Brain pericyte (primary cell): ENCODE measurements around the gene COLEC11.
"Not testable (repeated sequence)": the region's sequence is repeated elsewhere in the genome, so short reads cannot be mapped to it uniquely, and the experiment has no call there.

Experiments used
- DNase-seq: peaks from one replicate; pipeline ENCODE4 v3.0.0-alpha.2; 2012; ENCODE audit warnings: low read depth, low spot score

The COLEC11 gene

DNA sequence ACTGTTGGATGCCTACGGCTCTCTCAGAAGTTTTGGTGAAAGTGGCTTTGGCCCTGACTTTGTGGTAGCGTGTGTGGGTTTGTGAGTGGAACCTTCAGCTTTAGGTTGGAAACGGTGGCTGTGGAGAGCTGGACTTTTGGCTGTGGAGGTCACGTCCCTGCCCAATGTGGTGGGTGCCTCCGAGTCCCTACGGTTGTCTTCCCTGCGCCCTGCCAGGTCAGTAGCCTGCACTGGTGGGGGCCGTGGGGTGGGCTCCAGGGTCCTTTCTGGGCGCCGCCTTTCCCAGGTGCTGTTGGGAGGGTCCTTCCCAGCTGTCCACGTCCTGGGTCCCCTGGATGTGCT is 11.1 kb downstream of the COLEC11 start:
- no peak for DNase-seq

DNA sequence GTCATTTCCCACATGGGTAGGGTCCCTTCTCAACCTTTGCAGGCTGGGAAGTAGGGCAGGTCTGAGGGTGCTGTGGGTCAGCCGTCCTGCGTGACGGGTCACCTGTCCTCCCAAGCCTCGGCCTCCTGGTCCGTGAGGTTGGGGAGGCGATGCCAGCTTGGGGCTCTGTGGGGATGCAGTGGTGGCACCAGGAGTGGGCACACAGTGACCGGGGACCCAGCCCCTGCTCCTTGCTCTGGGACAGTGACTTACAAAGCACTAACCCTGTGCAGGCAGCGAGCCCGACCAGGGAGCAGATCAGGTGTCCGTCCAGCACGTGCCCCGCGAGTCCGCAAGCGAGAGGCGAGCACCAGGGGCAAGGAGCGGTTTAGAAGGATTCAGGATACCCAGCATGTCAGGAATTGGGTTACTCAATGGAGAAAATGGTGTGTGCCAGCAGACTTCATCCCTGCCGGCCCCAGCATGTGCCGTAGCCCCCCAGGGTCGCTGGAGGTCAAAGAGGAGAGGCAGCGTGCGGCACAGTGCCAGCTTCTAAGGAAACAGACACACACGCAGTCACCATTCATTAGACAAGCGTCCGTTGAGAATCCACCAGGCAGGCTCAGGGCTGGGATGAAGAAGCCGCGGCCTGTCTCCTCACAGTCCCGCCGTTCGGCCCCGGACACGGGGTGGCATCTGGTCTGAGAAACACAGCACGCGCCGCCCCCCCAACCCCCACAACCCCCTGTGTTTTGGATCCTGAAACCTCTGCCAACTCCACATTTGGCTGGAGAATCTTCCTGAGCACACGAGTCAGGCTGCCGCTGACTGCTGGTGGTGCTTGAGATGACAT is 11.7 kb downstream of the COLEC11 start:
- DNase-seq: no peak

DNA sequence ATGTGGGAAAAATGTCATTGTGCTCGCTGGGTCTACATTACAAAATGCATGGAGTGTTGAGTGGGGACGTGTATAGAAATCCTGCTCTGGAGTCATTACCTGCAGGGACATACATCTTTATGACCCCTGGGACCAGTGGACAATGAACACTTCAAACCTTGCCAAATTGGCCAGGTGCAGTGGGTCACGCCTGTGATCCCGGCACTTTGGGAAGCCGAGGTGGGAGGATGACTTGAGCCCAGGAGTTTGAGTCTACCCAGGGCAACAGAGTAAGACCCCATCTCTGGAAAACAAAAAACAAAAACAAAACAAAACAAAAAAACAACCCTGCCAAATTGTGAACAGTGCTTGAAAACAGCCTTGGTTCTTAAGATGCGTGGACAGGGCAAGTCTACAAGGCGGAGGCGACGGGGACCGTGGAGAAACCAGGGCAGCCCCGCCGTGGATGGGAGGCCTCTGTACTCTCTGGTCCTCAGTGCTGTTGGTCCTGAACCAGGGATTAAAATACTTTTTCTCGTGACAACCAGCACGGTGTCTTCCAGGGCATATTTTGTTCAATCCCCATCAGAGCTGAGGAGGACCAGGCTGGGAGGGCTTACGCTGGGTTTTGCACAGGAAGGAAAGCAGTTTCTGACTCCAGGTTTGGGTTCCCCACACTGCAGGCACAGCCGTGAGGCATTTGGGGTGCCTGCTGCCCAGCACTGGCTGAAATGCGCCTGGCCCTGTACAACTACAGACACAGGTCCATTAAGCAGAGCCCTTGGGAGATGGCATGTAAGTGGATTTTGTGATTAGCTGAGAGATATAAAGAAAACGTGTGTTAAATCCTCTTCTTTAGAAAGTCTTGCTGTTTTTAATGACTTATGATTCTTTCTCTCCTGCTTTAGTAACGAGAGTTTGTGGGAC is 13.7 kb downstream of the COLEC11 start:
- DNase-seq: no peak

DNA sequence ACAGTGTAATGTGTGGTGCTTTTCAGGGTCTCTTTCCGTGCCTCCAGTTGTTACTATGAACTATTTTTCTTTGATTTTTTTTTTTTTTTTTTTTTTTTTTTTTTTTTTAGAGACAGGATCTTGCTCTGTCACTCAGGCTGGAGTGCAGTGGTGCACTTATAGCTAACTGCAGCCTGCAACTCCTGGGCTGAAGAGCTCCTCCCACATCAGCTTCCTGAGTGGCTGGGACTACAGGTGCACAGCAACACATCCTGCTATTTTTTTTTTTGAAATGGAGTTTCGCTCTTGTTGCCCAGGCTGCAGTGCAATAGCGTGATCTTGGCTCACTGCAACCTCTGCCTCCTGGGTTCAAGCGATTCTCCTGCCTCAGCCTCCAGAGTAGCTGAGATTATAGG is 14.4 kb downstream of the COLEC11 start:
- DNase-seq: not testable (repeated sequence)

DNA sequence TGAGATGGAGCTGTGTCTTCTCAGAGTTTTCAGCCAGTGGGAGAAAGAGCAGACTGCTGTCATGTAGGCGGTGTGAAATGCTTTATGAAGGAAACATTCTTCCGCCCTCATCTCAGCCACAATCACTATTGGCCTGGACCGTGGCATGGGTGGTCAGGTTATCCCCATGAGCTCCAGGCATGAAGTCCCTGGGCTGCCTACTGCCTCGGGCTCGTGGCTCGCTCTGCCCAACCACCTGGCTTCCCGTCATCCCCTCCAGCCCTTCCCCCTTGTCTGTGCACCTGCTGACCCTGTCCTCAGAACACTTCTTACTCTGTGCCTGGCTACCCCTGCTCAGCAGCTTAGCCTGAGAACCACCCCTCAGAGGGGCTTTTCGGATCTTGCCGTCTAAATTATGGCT is 15.5 kb downstream of the COLEC11 start:
- no peak for DNase-seq

DNA sequence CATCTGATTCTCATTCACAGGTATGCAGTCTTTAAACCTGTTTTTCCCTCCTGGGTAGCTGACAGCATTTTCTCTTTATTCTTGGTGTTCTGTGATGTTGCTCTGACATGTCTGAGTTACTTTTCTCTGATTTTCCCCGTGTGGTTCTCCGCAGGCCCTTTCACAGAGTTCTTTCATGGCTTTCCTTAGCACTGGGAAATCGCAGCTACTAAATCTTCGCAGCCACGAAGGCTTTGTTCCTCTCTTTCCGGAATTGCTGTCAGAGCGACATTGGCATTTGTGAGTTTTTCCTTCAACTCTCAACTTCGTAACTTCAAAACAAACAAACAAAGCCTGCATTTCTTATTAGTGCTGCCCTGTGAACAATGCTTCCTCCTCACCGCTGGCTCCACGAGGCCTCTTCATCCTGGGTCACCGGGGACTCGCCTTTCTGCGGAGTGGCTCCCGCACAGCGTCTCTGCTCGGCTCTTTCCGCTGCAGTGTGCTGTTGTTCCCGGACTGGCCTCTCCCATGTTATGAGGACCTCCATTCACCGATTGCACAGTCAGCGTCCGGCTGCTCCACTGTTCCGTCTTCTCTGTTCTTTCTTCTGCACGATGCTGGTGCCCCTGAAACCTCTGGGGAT is 16.1 kb downstream of the COLEC11 start:
- no peak for DNase-seq

DNA sequence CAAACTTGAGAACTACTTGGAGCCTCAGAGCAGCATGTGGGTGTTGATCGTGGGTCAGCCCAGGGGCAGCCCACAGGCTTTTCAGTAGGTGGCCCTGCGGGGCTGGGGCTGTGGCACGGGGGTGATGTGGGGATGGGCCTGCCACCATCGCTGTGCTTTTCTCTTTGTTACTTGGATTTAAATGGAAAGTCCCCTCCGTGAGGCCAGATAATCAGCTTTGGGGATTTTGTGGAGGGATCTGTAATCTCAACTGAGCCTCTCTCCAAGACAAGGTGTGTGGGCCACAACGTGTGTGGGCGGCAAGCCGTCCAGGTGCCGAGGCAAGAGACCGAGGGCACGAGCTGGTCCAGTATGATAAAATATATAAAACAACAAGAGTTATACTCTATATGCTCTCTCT is 16.7 kb downstream of the COLEC11 start:
- DNase-seq: no peak

DNA sequence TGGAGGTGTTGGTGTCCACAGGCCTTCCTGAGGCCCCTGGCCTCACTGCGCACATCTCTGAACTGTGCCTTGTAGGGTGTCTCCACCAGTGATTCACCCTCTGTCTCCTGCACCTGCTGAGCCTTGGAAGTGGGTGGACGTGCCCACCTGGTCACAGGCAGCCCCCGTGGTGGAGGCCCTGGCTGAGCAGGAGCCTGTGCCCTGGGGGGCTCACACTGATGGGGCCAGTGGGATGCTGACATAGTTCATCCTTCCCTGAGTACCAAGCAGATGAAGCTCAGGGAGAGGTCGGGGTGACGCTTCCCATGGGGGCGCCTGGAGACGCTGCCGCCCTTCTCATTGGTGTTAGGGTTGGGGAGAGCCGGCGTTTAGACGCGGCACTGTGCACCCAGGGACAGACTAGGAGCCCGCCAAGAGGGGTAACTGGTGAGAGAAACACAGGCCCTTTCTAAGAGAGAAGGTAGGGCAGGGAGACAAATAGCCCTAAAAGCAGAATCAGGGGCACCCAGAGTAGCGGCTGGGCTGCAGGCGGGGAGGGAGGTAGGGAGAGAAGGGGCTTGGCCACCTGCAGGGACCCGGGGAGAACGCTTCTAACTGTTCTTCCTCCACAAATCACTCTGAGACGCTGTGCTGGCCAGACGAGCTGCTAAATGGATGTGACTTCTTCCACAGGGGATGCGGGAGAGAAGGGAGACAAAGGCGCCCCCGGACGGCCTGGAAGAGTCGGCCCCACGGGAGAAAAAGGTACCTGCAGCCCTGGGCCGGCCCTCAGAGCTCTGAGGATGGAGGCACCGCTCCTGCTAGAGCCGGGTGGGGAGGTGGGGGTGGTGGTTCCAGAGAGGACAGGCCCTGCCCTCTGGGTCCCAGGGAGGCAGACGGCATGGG is 18.0 kb downstream of the COLEC11 start:
- no peak for DNase-seq

DNA sequence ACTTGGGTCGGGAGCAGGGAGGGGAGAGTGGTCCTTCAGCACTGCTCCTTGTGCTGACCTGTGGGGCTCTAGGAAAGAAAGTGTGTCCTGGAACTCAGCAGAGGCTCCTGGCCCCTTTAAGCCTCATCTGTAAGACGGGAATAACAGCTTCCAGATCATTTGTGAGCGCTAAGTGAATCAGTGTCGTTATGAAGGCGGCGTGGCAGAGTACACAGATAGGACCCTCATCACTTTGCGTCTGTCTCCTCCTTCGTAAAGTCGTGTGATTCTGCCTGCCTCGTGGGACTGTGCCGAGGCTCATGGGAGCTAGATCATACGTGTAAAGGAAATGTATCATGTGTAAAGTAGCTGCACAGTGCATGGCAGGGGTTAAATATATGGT is 18.6 kb downstream of the COLEC11 start:
- DNase-seq: no peak

DNA sequence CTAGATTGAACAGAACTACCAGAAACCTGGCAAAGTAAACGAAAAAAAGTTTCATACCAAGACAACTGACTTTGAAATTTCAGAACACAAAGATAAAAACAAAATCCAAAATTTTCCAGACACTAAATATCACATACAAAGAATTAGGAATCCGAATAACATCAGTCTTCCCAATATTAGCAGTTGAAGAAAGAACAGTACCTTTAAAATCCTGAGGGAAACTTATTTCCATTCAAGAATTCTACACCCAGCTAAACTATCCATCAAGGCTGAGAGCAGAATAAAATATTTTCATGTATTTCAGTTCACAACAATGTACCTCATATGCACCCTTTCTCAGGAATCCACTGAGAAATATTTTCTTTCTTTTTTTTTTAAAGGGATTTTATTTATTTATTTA is 19.8 kb downstream of the COLEC11 start:
- DNase-seq: not testable (repeated sequence)

DNA sequence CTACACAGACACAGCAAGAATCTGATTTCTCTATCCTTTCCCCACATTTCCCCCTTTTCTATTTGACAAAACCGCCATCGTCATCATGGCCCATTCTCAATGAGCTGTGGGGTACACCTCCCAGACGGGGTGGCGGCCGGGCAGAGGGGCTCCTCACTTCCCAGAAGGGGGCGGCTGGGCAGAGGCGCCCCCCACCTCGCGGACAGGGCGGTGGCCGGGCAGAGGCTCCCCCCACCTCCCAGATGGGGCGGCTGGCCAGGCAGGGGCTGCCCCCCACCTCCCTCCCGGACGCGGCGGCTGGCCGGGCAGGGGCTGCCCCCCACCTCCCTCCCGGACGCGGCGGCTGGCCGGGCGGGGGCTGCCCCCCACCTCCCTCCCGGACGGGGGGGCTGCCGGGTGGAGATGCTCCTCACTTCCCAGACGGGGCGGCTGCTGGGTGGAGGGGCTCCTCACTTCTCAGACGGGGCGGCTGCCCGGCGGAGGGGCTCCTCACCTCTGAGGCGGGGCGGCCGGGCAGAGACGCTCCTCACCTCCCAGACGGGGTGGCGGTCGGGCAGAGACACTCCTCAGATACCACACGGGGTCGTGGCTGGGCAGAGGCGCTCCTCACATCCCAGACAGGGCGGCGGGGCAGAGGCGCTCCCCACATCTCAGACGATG is 20.8 kb downstream of the COLEC11 start:
- not testable (repeated sequence) for DNase-seq

DNA sequence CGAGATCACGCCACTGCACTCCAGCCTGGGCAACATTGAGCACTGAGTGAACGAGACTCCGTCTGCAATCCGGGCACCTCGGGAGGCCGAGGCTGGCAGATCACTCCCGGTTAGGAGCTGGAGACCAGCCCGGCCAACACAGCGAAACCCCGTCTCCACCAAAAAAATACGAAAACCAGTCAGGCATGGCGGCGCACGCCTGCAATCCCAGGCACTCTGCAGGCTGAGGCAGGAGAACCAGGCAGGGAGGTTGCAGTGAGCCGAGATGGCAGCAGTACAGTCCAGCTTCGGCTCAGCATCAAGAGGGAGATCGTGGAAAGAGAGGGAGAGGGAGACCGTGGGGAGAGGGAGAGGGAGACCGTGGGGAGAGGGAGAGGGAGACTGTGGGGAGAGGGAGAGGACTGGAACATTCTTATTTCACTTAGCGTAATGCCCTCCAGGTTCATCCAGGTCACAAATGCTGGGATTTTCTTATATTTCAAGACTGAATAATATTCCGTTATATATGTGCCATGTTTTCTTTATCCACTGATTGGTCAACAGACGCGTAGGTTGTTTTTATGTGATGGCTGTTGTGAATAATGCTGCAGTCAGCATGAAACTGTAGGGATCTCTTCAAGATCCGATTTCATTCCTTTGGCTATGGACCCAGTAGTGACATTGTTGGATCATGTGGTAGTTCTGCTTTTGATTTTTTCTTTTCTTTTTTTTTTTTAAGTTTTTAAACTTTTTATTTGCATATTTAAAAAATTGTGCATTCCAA is 21.7 kb downstream of the COLEC11 start:
- not testable (repeated sequence) for DNase-seq

DNA sequence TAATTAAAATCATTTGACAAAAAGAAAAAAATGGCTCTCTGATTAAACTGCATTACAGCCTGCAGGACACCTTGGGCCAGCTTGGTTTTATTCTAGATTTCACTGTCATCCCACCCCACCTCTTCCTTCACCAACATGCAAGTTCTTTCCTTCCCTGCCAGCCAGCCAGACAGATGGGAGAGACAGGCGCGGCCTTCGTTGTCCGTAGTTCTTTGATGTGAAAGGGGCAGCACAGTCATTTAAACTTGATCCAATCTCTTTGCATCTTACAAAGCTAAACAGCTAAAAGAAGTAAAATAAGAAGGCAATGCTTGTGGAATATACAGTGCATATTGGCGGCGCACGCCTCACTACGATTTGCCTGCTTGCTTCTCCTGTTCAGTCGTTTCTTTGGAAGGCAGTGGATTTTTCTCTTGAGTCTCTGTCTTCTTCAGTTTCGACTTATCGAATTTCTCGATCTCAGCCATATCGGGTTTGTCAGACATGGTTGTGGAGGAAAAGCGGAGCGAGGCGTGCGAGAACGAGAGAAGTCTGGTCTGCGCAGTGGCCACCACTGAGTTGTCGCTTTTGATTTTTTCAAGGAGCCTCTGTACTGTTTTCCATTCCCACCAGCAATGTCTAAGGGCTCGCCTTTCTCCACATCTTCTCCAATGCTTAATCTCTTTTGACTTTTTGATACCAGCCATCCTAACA is 22.4 kb downstream of the COLEC11 start:
- no peak for DNase-seq

DNA sequence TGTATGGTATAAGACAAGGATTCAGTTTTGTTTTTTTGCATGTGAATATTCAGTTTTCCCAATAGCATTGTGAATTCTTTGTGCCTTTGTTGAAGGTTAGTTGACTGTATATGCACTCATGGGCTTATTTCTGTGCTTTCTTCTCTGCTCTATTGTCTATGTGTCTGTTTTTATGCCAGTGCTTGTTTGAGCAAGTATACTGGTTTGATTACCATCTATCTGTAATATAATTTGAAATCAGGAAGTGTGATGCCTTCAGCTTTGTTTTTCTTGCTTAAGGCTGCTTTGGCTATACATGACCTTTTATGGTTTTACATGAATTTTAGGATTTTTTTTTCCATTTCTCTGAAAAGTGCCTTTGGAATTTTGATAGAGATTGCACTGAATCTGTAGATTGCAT is 23.5 kb downstream of the COLEC11 start:
- DNase-seq: no peak

DNA sequence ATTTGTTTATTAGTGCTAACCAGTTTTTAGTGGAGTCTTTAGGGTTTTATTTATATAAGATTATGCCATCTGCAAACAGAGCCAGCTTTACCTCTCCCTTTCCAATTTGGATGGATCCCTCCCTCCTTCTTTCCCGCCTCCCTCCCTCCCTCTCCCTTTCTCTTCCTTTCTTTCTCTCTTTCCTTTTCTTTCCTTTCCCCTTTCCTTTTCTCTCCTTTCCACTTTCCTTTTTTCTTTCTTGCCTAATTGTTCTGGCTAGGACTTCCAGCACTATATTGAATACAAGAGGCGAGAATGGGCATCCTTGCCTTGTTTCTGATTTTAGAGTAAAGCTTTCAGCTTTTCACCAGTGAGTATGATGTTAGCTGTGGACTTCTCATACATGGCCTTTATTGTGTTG is 24.1 kb downstream of the COLEC11 start:
- DNase-seq: no peak

DNA sequence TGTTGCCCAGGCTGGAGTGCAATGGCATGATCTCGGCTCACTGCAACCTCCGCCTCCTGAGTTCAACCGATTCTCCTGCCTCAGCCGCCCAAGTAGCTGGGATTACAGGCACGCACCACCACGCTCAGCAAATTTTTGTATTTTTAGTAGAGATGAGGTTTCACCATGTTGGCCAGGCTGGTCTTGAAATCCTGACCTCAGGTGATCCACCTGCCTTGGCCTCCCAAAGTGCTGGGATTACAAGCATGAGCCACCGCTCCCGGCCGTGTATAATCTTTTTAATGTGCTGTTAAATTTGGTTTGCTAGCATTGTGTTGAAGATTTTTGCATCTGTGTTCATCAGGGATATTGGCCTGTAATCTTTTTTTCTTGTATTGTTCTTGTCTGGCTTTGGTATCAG is 24.7 kb downstream of the COLEC11 start:
- not testable (repeated sequence) for DNase-seq

DNA sequence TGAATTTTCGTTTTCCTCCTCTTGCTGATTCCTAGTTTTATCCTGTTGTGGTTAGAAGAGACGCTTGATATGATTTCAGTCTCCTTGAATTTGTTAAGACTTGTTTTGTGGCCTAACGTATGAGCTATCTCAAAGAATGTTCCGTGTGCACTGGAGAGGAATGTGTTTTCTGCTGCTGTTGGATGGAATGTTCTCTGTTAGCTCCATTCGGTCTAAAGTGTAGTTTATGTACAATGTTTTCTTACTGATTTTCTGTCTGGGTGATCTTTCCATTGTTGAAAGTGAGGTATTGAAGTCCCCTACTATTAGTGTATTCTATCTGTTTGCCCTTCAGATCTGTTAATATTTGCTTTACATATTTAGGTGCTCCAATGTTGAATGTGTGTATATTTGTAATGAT is 25.9 kb downstream of the COLEC11 start:
- no peak for DNase-seq

DNA sequence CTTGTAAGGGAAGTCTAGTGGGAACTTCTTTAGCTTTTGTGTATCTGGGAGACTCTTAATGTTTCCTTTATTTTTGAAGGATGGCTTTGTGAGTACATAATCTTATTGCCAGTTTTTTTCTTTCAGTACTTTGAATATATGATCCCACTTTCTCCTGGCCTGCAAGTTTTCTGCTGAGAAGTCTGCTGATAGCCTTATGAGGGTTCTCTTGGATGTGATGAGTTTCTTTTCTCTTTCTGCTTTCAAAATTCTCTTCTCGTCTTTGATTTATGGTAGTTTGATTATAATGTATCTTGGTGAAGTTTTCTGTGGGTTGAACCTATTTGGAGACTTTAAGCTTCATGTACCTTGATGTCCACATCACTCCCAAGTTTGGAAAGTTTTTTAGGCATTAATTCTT is 28.1 kb downstream of the COLEC11 start:
- no peak for DNase-seq

DNA sequence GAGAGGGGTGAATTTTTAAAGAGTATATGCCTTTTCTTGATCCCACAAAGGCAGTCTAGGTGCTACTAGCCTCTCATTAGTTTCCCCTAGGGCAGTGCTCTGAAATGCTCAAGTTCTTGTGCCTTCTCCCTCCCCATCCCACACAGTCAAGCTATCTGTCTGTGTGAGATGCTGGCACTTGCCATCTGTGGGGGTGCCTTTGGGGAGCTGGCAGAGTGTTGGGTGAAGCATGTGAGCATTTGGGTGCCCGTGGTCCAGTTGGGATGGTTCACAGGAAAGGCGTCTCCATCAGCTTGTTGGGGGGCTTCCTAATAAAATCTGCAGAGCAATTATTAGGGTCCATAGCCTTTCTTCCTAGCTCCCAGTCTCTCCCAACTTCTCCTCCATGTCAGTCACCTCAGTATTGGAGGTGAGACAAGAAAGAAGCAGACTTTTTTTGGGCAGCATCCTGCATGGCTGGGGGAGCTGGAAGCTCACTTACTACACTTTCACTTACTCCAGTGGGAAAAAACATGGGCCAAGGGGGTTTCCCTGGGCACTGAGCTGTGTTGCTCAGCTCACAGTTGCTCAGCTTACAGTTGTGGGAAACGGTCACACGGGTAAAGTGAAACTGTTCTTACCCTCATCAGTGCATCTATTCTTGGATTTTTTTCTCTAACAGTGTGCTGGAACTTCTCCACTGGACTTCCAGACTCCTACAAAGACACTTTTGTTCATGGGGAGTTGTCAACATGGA is 29.3 kb downstream of the COLEC11 start:
- DNase-seq: no peak
